AG09309 (cell line): ENCODE results near the gene QRICH2.

Experiments
- DNase-seq: peaks from one replicate; pipeline ENCODE4 v3.0.0-alpha.2; 2010; ENCODE audit warnings: low read depth
- H3K4me3 ChIP-seq: 2 replicates; pipeline ENCODE4 v1.5.1; 2011; ENCODE audit warnings: mild to moderate bottlenecking, low read depth, low read length, moderate library complexity; ENCODE audit not compliant: control insufficient read depth
- CTCF ChIP-seq: IDR thresholded peaks from 2 replicates; pipeline ENCODE4 v1.5.1; 2011; ENCODE audit warnings: mild to moderate bottlenecking, low read depth, low read length, inconsistent platforms; ENCODE audit not compliant: insufficient read depth, control insufficient read depth; ENCODE audit errors: missing control alignments

Gene QRICH2

DNA sequence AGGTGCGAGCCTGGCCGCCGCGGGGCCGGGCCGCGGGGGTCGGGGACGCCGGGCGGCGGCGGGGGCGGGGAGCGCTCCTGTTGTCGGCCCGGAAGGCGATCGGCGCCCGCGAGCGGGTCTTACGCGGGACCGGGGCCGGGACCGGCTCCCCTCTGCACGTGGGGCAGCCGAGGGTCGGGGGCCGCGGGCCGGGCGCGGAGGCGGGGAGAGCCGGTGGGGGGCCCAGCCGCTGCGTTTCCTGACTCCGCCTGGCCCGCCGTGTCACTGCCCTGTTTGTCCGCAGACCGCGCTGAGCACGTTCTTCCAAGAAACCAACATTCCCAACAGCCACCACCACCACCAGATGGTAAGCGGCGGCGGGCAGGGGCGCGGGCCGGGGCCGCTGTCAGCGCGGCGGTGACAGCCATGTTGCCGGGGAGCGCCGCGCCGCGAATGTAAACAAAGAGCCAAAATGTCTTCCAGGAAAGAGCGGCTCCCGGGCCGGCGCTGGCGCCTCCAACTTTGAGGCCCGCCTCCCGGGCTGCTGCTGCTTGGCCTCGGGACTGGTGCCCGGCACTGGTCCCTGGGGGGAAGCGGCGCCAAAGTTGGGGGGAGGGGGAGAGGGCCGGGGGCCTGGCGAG, 42.3 kb downstream of the QRICH2 start:
- no peak for DNase-seq
- TF ChIP-seq CTCF = no peak
- peak overlapping the region; percentile 75 for H3K4me3 ChIP-seq

- peak; percentile 99 for DNase-seq
- TF ChIP-seq CTCF = no peak
- peak within 1 kb of the TSS; percentile 75 for H3K4me3 ChIP-seq
Measured at GRCh38 chr17:76264755-76265623, 43.1 kb downstream of the QRICH2 start, which contains the start of gene UBALD2. UBALD2 (plus strand) TSS chr17:76265348; CDS start chr17:76265506, 158 bp downstream.

DNA sequence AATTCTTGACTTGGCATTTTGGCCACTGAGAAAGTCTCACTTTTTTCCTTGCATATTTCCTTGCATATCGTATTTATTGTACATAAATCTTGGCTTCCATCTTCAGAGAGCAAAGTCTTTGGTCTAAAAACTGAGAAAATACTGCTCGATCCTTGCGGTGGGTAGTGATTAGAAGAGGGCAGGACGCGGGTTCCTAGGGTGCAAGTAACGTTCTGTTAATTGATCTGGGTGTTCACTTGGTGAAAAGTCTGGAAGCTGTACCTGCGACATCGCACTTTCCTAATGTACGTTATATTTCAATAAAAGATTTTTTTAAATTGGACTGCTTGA, 43.7 kb downstream of the QRICH2 start:
- DNase-seq = no peak
- TF ChIP-seq CTCF = no peak
- H3K4me3 ChIP-seq = peak overlapping the region; percentile 36

DNA sequence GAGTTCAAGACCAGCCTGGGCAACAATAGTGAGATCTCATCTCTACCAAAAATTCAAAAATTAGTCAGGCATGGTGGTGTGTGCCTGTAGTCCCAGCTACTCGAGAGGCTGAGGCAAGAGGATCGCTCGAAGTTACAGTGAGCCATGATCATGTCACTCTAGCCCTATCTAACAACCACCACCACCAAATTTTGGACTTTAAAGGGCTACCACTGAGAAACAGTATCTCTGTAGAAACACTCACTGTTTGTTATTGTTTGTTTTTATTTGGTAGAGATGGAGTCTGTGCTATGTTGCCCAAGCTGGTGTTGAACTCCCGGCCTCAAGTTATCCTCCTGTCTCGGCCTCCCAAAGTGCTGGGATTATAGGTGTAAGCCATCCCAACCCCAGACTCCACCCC, 44.2 kb downstream of the QRICH2 start:
- TF ChIP-seq CTCF = no peak
- H3K4me3 ChIP-seq = no peak overlapping the region
- DNase-seq = no peak

- DNase-seq = no peak
- no peak for TF ChIP-seq CTCF
- H3K4me3 ChIP-seq = no peak overlapping the region
Measured at GRCh38 chr17:76262732-76263344, 45.2 kb downstream of the QRICH2 start.

DNA sequence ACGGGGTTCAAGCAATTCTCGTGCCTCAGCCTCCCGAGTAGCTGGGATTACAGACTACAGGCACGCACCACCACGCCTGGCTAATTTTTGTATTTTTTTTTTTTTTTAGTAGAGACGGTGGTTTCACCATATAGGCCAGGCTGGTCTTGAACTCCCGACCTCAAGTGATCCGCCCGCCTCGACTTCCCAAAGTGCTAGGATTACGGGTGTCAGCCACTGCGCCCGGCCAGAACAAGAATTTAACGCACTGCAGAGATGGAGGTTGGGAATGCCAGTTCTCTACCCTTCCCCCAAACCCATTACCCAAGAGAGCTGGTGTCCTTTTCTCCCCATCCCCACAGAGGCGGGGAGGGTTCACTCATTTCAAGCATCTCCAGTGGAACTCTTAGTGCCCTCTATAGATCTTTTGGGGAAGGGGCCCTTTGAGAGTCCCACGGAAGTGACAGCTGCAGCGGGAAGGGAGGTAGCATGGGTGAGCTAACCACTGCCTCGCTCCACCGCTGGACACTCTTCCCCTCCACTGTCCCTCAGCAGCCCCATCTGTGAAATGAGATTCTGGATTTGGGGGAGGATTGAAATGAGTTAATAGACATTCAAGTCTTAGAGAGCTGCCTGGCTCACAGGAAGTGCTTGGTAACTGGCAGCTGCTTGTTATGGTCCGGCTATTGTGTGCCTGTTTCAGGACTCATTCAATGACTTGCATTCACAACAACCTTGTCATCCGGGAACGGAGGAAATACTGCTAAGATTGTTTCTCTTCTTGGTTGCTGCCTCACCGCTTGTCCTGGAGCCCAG, 46.5 kb downstream of the QRICH2 start:
- no peak overlapping the region for H3K4me3 ChIP-seq
- no peak for DNase-seq
- no peak for TF ChIP-seq CTCF
